Stimulated activated naive CD4-positive, alpha-beta T cell treated with Interleukin-2 at 50 U/mL for 16 hours (primary cell): Measurements from ENCODE around the gene ATAD3A.
"Not testable (repeated sequence)": the region's sequence is repeated elsewhere in the genome, so short reads cannot be mapped to it uniquely, and the experiment has no call there.

ENCODE experiments used
- DNase-seq: peaks from one replicate; lab custom pipeline; 2025; lab: John Stamatoyannopoulos, UW

Gene ATAD3A

GRCh38 chr1:1523651-1524050 lies 11.7 kb downstream of the ATAD3A start:
- DNase-seq, result not testable (repeated sequence)

- DNase-seq, result not testable (repeated sequence)
Observed at GRCh38 chr1:1524750-1525383, 12.9 kb downstream of the ATAD3A start.

- not testable (repeated sequence) for DNase-seq
Observed at GRCh38 chr1:1526476-1526875, 14.5 kb downstream of the ATAD3A start.

GRCh38 chr1:1527092-1527816 lies 15.3 kb downstream of the ATAD3A start:
- DNase-seq, result no peak

- DNase-seq, result no peak
Observed at GRCh38 chr1:1528301-1529267, 16.6 kb downstream of the ATAD3A start.

GRCh38 chr1:1529321-1529720 lies 17.4 kb downstream of the ATAD3A start:
- no peak for DNase-seq

GRCh38 chr1:1529936-1530335 lies 18.0 kb downstream of the ATAD3A start:
- no peak for DNase-seq

GRCh38 chr1:1531947-1532346 lies 20.0 kb downstream of the ATAD3A start:
- no peak for DNase-seq

GRCh38 chr1:1533176-1533893 lies 21.4 kb downstream of the ATAD3A start:
- not testable (repeated sequence) for DNase-seq

GRCh38 chr1:1533894-1534291 lies 21.9 kb downstream of the ATAD3A start:
- not testable (repeated sequence) for DNase-seq

- no peak for DNase-seq
Observed at GRCh38 chr1:1534401-1535154, 22.6 kb downstream of the ATAD3A start.

GRCh38 chr1:1535201-1536018 lies 23.4 kb downstream of the ATAD3A start:
- no peak for DNase-seq

- no peak for DNase-seq
Observed at GRCh38 chr1:1536019-1536937, 24.3 kb downstream of the ATAD3A start.

GRCh38 chr1:1536938-1537546 lies 25.1 kb downstream of the ATAD3A start:
- no peak for DNase-seq

- DNase-seq, result no peak
Observed at GRCh38 chr1:1537626-1538250, 25.8 kb downstream of the ATAD3A start.

- DNase-seq, result no peak
Observed at GRCh38 chr1:1538334-1538733, 26.4 kb downstream of the ATAD3A start.

- no peak for DNase-seq
Observed at GRCh38 chr1:1538989-1539309, 27.0 kb downstream of the ATAD3A start.

- no peak for DNase-seq
Observed at GRCh38 chr1:1539310-1540089, 27.5 kb downstream of the ATAD3A start.
